ENCODE data around the gene USF1. TPM values are rescaled to one million over a fixed set of nuclear protein-coding genes. Genes with fewer than 3 reads are reported as not detected.

Gene USF1
- total RNA-seq, 5 donors from 2014 or later (not counting 1 experiment from before 2014, with no cell fraction given), result 65.4 to 96.1 (median 92.2) TPM

DNA sequence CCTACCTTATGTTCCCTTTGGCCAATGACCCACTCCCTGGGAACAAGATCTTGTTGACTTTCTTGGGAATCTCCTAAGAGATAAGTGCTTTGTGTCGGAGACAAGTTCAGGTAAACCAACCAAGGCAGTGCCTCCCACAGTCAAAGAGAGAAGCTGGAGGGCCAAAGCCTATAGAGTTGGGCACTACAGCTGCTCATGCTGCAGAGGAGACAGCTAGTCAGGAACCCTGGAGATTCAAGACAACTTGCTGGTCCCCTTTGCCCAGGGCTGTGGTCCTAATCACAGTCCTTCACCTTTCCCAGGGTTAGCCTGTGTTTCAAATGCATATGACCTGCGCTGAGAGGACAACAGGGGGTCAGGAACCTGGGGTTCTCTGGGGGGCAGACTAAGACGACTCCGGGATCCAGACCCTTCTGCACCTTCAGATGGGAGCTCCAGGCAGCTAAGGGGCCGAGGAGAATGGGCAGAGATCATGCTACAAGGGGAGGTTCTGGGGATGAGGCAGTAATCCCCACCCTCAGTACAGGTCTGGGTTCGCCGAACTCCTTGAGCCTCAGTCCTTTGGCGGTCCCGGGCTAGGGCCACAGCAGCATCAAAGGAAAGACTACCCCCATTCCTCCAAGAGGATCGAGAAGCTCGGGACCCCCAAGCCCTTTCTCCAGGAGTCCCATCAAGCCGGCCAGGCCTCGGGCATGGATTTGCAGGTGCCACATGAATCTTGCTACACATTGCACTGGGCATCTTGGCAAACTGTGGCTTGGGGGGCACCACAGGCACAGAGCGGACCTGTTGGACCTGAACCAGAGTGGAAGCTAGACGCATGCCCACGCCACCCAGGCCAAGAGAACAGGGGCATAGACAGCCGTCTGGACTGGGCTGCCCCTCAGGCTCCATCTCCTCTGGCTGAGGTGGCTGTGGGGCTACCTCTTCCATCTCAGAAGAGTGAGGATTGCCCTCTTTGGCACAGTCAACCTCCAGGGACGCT lies 2.0 kb upstream of the USF1 start:
- H3K9me3 Mint-ChIP-seq, result no peaks in the 10 kb centered on the region
- peaks cover 12 to 39% of the 10 kb centered on the region in 2 experiments for H3K4me1 ChIP-seq (ENCODE audit: control insufficient read depth in 1 of 2, extremely low read depth in 1 of 2, insufficient read depth in 2 of 2, low read length in 2 of 2)
- H3K9me3 ChIP-seq, result no peaks in the 10 kb centered on the region
- peak overlapping the region; percentile 85 for H3K27ac ChIP-seq (ENCODE audit: low read length)
- 94% methylated on average over 6 of the region's 18 CpGs for WGBS (ENCODE audit: insufficient coverage)
- H3K27me3 ChIP-seq (replicated peaks in 1 of 2; ENCODE audit: control insufficient read depth in 2 of 2, extremely low read depth in 1 of 2, insufficient read depth in 2 of 2, low read length in 1 of 2), result no peaks in the 10 kb centered on the region
- H3K36me3 ChIP-seq (ENCODE audit: control insufficient read depth in 2 of 2, extremely low read depth in 1 of 2, insufficient read depth in 1 of 2, low read length in 1 of 2), result peaks cover 13 to 64% of the 10 kb centered on the region in 2 donors
- H3K4me3 Mint-ChIP-seq, result peak overlapping the region in 1 of 3 donors; percentile 17
- DNase-seq, result no peak
- ChIA-PET CTCF (interaction anchor here (0.6 to 2.8 kb wide), 2 partner anchors 21 to 292 kb away, joined by 3 to 21 read pairs; no protein-coding TSS in a partner anchor), POLR2A (interaction anchor here (0.5 to 1.1 kb wide), 3 partner anchors 15 to 85 kb away, joined by 3 to 4 read pairs (median 3); partner anchors contain the start of genes ARHGAP30 (in 1 of the 2) and DEDD (in 1 of the 2))
- peaks cover 31 to 48% (median 34%) of the 10 kb centered on the region in 3 donors for H3K4me1 Mint-ChIP-seq
- peak overlapping the region; percentile 98 to 100 for H3K27ac Mint-ChIP-seq
- ATAC-seq (replicated peaks in 1 of 4), result no peak
- no peak overlapping the region for H3K4me3 ChIP-seq (ENCODE audit: control insufficient read depth in 1 of 2, extremely low read depth in 1 of 2, low read length in 1 of 2)
- no peaks in the 10 kb centered on the region for H3K27me3 Mint-ChIP-seq
- peaks cover 42% of the 10 kb centered on the region for H3K36me3 Mint-ChIP-seq

DNA sequence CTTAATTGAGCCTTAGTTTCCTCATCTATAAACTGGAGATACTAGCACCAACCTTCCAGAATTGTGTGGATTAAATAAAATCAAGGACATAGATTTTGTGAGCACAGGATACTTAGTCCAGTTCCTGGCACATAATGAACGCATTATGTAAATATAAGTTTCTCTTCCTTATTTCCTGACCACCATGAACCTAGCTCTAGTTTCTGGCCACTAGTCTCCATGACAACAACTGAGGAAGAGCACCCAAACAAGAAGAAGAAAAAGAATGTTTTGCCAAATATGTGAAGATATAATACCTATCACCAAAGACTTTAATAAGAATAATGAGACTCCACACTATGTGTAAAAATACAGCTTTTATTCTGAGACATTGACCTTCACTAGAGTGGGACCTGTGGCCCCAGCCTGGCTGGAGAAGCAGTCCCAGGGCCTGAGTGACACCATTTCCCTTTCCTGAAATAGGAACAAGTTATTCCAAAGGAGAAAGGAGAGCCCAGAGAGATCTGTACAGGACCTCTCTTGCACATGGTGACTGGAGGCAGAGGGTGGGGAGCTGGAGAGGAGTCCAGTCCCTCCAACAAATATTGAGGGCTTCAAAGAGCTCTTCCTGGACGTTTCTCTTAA lies 940 bp upstream of the USF1 start:
- H3K9me3 Mint-ChIP-seq, result no peaks in the 10 kb centered on the region

GRCh38 chr1:161044908-161045735 lies 655 bp downstream of the USF1 start:
- Mint-ChIP-seq H3K9me3 (no peaks in the 10 kb centered on the region), H3K27me3 (no peaks in the 10 kb centered on the region), H3K4me3 (peak overlapping the region; percentile 89 to 98 (median 90)), H3K4me1 (peaks cover 39 to 56% (median 51%) of the 10 kb centered on the region in 3 donors), H3K27ac (peak overlapping the region; percentile 98 to 100), H3K36me3 (peaks cover 48% of the 10 kb centered on the region)
- peak overlapping the region; percentile 95 to 97 for H3K4me3 ChIP-seq (ENCODE audit: control insufficient read depth in 1 of 2, extremely low read depth in 1 of 2, low read length in 1 of 2)
- peak; percentile 50 to 61 (median 56) for ATAC-seq (replicated peaks in 1 of 4)
- peaks cover 14 to 35% of the 10 kb centered on the region in 2 experiments for H3K4me1 ChIP-seq (ENCODE audit: control insufficient read depth in 1 of 2, extremely low read depth in 1 of 2, insufficient read depth in 2 of 2, low read length in 2 of 2)
- under 1% methylated on average over 35 of the region's 48 CpGs for WGBS (ENCODE audit: insufficient coverage)
- peak in 34 of 35 experiments; percentile 32 to 79 (median 46) for DNase-seq
- H3K9me3 ChIP-seq, result no peaks in the 10 kb centered on the region
- CTCF ChIA-PET, result interaction anchor here (0.5 to 3.3 kb wide), 15 partner anchors 9 to 336 kb away, joined by 3 to 21 read pairs (median 3); partner anchors contain the start of genes ARHGAP30 (in 1 of the 2), F11R (in 1 of the 2), KLHDC9 (in 1 of the 2) and PPOX (in 1 of the 2)
- H3K27ac ChIP-seq (ENCODE audit: low read length), result peak overlapping the region; percentile 85
- POLR2A ChIA-PET, result interaction anchor here (0.5 to 2.4 kb wide), 14 partner anchors 9 to 417 kb away, joined by 3 to 10 read pairs (median 5); partner anchors contain the start of genes ARHGAP30 (in 2 of the 2), F11R (in 2 of the 2) and PPOX (in 1 of the 2)
- no peaks in the 10 kb centered on the region for H3K27me3 ChIP-seq (replicated peaks in 1 of 2; ENCODE audit: control insufficient read depth in 2 of 2, extremely low read depth in 1 of 2, insufficient read depth in 2 of 2, low read length in 1 of 2)
- peaks cover 0 to 65% of the 10 kb centered on the region in 2 donors for H3K36me3 ChIP-seq (ENCODE audit: control insufficient read depth in 2 of 2, extremely low read depth in 1 of 2, insufficient read depth in 1 of 2, low read length in 1 of 2)

More for the DNA sequence above, 940 bp upstream of the USF1 start:
- WGBS (ENCODE audit: insufficient coverage), result no CpG with 5 or more reads among the region's 2 CpGs
- Histone ChIP-seq H3K4me3 (ENCODE audit: control insufficient read depth in 1 of 2, extremely low read depth in 1 of 2, low read length in 1 of 2) (peak overlapping the region in 1 of 2 donors; percentile 97), H3K36me3 (ENCODE audit: control insufficient read depth in 2 of 2, extremely low read depth in 1 of 2, insufficient read depth in 1 of 2, low read length in 1 of 2) (peaks cover 5 to 65% of the 10 kb centered on the region in 2 donors), H3K9me3 (no peaks in the 10 kb centered on the region), H3K4me1 (ENCODE audit: control insufficient read depth in 1 of 2, extremely low read depth in 1 of 2, insufficient read depth in 2 of 2, low read length in 2 of 2) (peaks cover 12 to 36% of the 10 kb centered on the region in 2 experiments), H3K27me3 (replicated peaks in 1 of 2; ENCODE audit: control insufficient read depth in 2 of 2, extremely low read depth in 1 of 2, insufficient read depth in 2 of 2, low read length in 1 of 2) (no peaks in the 10 kb centered on the region), H3K27ac (ENCODE audit: low read length) (peak overlapping the region; percentile 85)
- Mint-ChIP-seq H3K4me3 (peak overlapping the region; percentile 89 to 98 (median 90)), H3K27me3 (no peaks in the 10 kb centered on the region), H3K4me1 (peaks cover 34 to 50% (median 43%) of the 10 kb centered on the region in 3 donors), H3K36me3 (peaks cover 43% of the 10 kb centered on the region), H3K27ac (peak overlapping the region; percentile 98 to 100)
- ChIA-PET POLR2A (interaction anchor here (0.5 to 2.4 kb wide), 8 partner anchors 13 to 107 kb away, joined by 3 to 10 read pairs (median 4); partner anchors contain the start of genes ARHGAP30 (in 2 of the 2), DEDD (in 1 of the 2) and UFC1 (in 1 of the 2)), CTCF (interaction anchor here (1.0 to 3.3 kb wide), 7 partner anchors 15 to 119 kb away, joined by 3 to 21 read pairs (median 5); partner anchors contain the start of genes ARHGAP30 (in 1 of the 2), F11R (in 1 of the 2), KLHDC9 (in 1 of the 2) and PPOX (in 1 of the 2))
- no peak for DNase-seq
- ATAC-seq (replicated peaks in 1 of 4), result no peak

DNA sequence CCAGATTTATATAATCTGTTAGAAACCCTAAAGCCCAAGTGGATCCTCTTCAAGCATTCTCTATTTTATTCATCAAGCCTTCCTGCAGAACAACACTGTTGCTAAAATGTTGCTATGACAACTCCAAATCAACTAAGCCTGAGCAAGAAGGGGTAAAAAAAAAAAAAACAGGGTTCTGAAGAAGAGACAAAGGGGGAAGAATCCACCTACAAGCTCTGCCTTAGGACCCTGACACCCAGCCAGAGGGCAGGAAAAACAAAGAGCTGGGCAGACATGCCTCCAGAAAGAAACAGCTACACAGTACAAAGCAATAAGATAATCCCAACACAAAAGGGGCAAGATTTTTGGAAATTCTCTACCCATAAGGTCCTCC lies 1.3 kb downstream of the USF1 start:
- Histone ChIP-seq H3K27me3 (replicated peaks in 1 of 2; ENCODE audit: control insufficient read depth in 2 of 2, extremely low read depth in 1 of 2, insufficient read depth in 2 of 2, low read length in 1 of 2) (no peaks in the 10 kb centered on the region), H3K4me3 (ENCODE audit: control insufficient read depth in 1 of 2, extremely low read depth in 1 of 2, low read length in 1 of 2) (peak overlapping the region; percentile 95 to 97), H3K9me3 (no peaks in the 10 kb centered on the region), H3K4me1 (ENCODE audit: control insufficient read depth in 1 of 2, extremely low read depth in 1 of 2, insufficient read depth in 2 of 2, low read length in 2 of 2) (peaks cover 18 to 40% of the 10 kb centered on the region in 2 experiments), H3K36me3 (ENCODE audit: control insufficient read depth in 2 of 2, extremely low read depth in 1 of 2, insufficient read depth in 1 of 2, low read length in 1 of 2) (peaks cover 5 to 65% of the 10 kb centered on the region in 2 donors), H3K27ac (ENCODE audit: low read length) (peak overlapping the region; percentile 85)
- Mint-ChIP-seq H3K4me3 (peak overlapping the region; percentile 89 to 98 (median 90)), H3K4me1 (peaks cover 39 to 62% (median 57%) of the 10 kb centered on the region in 3 donors), H3K9me3 (no peaks in the 10 kb centered on the region), H3K36me3 (peaks cover 48% of the 10 kb centered on the region), H3K27ac (peak overlapping the region; percentile 98 to 100), H3K27me3 (no peaks in the 10 kb centered on the region)
- ChIA-PET CTCF (interaction anchor here (0.7 to 3.3 kb wide), 9 partner anchors 10 to 269 kb away, joined by 3 to 14 read pairs (median 3); partner anchors contain the start of genes ARHGAP30 (in 1 of the 2), F11R (in 1 of the 2), KLHDC9 (in 1 of the 2) and SDHC (in 1 of the 2)), POLR2A (interaction anchor here (0.6 to 2.4 kb wide), 8 partner anchors 9 to 416 kb away, joined by 3 to 10 read pairs (median 5); partner anchors contain the start of genes ARHGAP30 (in 2 of the 2) and F11R (in 2 of the 2))
- peak in 1 of 4 experiments; percentile 15 for ATAC-seq (replicated peaks in 1 of 4)
- DNase-seq, result peak in 3 of 35 experiments; percentile 17 to 69 (median 27)

DNA sequence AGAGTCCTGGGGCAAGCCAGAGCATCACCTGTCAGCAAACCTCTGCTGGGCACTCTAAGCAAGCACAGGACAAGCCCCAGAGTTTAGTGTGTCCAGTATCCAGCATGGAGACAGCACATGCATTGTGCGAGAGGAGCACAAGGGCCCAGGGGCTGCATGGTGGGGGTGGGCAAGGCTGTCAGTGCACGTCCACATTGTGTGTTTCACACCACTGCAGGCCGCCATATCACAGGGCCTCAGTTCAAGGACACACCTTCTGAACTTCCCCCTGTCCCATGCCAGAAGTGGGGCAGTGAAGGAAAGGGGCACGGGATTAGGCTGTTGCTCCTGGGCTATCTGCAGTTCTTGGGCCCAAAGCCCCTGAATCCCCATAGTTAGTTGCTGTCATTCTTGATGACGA lies 6.2 kb downstream of the USF1 start:
- H3K36me3 ChIP-seq (ENCODE audit: control insufficient read depth in 2 of 2, extremely low read depth in 1 of 2, insufficient read depth in 1 of 2, low read length in 1 of 2), result peaks cover 5 to 42% of the 10 kb centered on the region in 2 donors
- ChIA-PET CTCF (interaction anchor here (0.6 to 5.1 kb wide), 7 partner anchors 18 to 58 kb away, joined by 3 to 25 read pairs (median 7); partner anchors contain the start of genes KLHDC9 (in 2 of the 2), ARHGAP30 (in 1 of the 2) and F11R (in 1 of the 2)), POLR2A (interaction anchor here (0.5 to 1.9 kb wide), 5 partner anchors 18 to 764 kb away, joined by 6 to 17 read pairs (median 8); partner anchors contain the start of gene F11R (in 2 of the 2))
- no peaks in the 10 kb centered on the region for H3K27me3 ChIP-seq (replicated peaks in 1 of 2; ENCODE audit: control insufficient read depth in 2 of 2, extremely low read depth in 1 of 2, insufficient read depth in 2 of 2, low read length in 1 of 2)
- Mint-ChIP-seq H3K27me3 (no peaks in the 10 kb centered on the region), H3K27ac (peak overlapping the region; percentile 82 to 86), H3K4me1 (peaks cover 47 to 58% (median 58%) of the 10 kb centered on the region in 3 donors), H3K36me3 (peaks cover 32% of the 10 kb centered on the region), H3K4me3 (peak overlapping the region; percentile 57 to 88 (median 72)), H3K9me3 (no peaks in the 10 kb centered on the region)
- no peaks in the 10 kb centered on the region for H3K9me3 ChIP-seq
- no peak for DNase-seq
- WGBS (ENCODE audit: insufficient coverage), result 100% methylated on average over 2 of the region's 5 CpGs
- no peak for ATAC-seq (replicated peaks in 1 of 4)
- H3K27ac ChIP-seq (ENCODE audit: low read length), result peak overlapping the region; percentile 76
- no peak overlapping the region for H3K4me3 ChIP-seq (ENCODE audit: control insufficient read depth in 1 of 2, extremely low read depth in 1 of 2, low read length in 1 of 2)
- peaks cover 21 to 49% of the 10 kb centered on the region in 2 experiments for H3K4me1 ChIP-seq (ENCODE audit: control insufficient read depth in 1 of 2, extremely low read depth in 1 of 2, insufficient read depth in 2 of 2, low read length in 2 of 2)
